Measurements from ENCODE around the gene YAP1. TPM values are rescaled to one million over a fixed set of nuclear protein-coding genes. Genes with fewer than 3 reads are reported as not detected.
A peak's percentile ranks its signal among the peaks of the same experiment; 100 is the strongest.

The YAP1 gene
- total and polyA plus RNA-seq, 2 of the 4 experiments (the other 2 are of a cell fraction) = 121 to 251 TPM

DNA sequence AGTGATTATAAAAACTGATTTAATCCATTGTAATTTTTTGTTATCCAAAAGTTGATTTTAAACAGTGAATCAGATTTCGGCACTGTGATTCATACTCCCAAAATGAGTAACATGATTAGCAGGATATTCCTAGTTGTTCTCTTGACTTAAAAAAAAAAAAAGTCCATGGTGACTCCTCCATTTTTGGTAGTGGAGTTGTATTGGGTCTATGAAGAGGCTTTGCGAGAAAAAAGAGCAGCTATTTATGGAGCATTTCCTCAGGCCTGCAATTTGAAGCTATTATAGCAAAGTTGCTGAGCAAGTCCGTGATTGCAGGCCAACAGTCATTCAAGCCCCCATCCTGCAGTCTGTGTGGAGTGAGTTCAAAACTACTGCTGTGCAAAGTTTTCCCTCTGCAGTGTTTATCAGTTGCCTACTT lies 28.8 kb downstream of the YAP1 start:
- Histone ChIP-seq H3K4me2 (ENCODE audit: low read depth, low read length) (peak overlapping the region; percentile 89), H3K4me1 (ENCODE audit: control insufficient read depth, insufficient read depth, low read length) (peaks cover 19% of the 10 kb centered on the region), H4K8ac (ENCODE audit: low read depth in 2 of 2, low read length in 2 of 2) (peak overlapping the region; percentile 7 to 74; a peak in 3 of 4 replicates), H3K4me3 (ENCODE audit: insufficient read depth, low read depth, low read length) (peak overlapping the region; percentile 15; the same call in 1 of the 2 replicates), H3K9me1 (ENCODE audit: insufficient read depth, low read length) (peaks cover 11% of the 10 kb centered on the region), H3K9me3 (ENCODE audit: control insufficient read depth, insufficient read depth, low read length) (peaks cover 5% of the 10 kb centered on the region; the same call in 1 of the 2 replicates), H2AK9ac (replicated peaks; ENCODE audit: low read depth, low read length, poor library complexity) (no peak overlapping the region), H3K23ac (ENCODE audit: low read depth, low read length) (peak overlapping the region; percentile 61; the same call in 1 of the 2 replicates), H4K91ac (ENCODE audit: insufficient read depth, low read depth, low read length) (peak overlapping the region; percentile 78), H2BK5ac (ENCODE audit: low read depth, low read length, poor library complexity, severe bottlenecking) (peak overlapping the region; percentile 92), H3K27ac (ENCODE audit: insufficient read depth, low read length) (peak overlapping the region; percentile 57), H3K36me3 (ENCODE audit: control insufficient read depth, insufficient read depth, low read length) (peaks cover 3% of the 10 kb centered on the region; the same call in 1 of the 2 replicates), H3K14ac (replicated peaks; ENCODE audit: low read depth, low read length) (peak overlapping the region; percentile 48), H3K9ac (ENCODE audit: low read depth, low read length) (peak overlapping the region; percentile 59; the same call in 1 of the 2 replicates), H3K4ac (ENCODE audit: low read depth, low read length) (peak overlapping the region; percentile 24; the same call in 1 of the 2 replicates), H3K79me1 (ENCODE audit: low read depth in 1 of 2, low read length in 2 of 2) (peaks cover 4 to 45% of the 10 kb centered on the region in 2 experiments; a peak in 2 of 4 replicates), H3K27me3 (ENCODE audit: control insufficient read depth, insufficient read depth, low read length) (no peaks in the 10 kb centered on the region), H2AFZ (replicated peaks; ENCODE audit: low read length, poor library complexity) (no peak overlapping the region), H2AK5ac (ENCODE audit: low read depth, low read length) (no peak overlapping the region), H2BK15ac (ENCODE audit: low read depth, low read length) (no peak overlapping the region), H2BK20ac (ENCODE audit: low read depth, low read length) (0 out of 2 replicates have a peak overlapping the region, but pooled peaks have one; percentile 16), H3K56ac (ENCODE audit: extremely low read depth, insufficient read depth, low read length) (peak overlapping the region; percentile 86), H4K20me1 (ENCODE audit: insufficient read depth, low read length) (peaks cover 26% of the 10 kb centered on the region; the same call in 1 of the 2 replicates), H3K18ac (ENCODE audit: low read depth, low read length) (peak overlapping the region; percentile 67), H4K5ac (ENCODE audit: low read depth, low read length) (peak overlapping the region; percentile 71; the same call in 1 of the 2 replicates), H2BK120ac (ENCODE audit: low read depth, low read length) (peak overlapping the region; percentile 65)
- in situ Hi-C loops (cut with MboI; ENCODE audit: low sequenced_read_pairs) = no loop called here
- 0% methylated on average over 1 of the region's 3 CpGs; no CpG with 5 or more reads in 1 of the 2 experiments for WGBS, 2 experiments (ENCODE audit: extremely low coverage in 2 of 2, insufficient read length in 1 of 2)
- DNase-seq (peak; percentile 93), ATAC-seq (ENCODE audit: low read depth) (peak; percentile 83)
- ChIA-PET CTCF (interaction anchor here (0.6 to 1.0 kb wide), 4 partner anchors 21 to 284 kb away, joined by 3 to 7 read pairs (median 3); no protein-coding TSS in a partner anchor), POLR2A (ENCODE audit: unreplicated experiment) (no interaction called here)
- TF ChIP-seq CTCF (conservative IDR thresholded peaks at IDR 0.05; ENCODE audit: low read depth, low read length) = no peak
- peak; percentile 42 for TF ChIP-seq CEBPB (IDR thresholded peaks at IDR 0.05; ENCODE audit: low read depth, low read length)
- TF ChIP-seq MAZ (IDR thresholded peaks at IDR 0.05; ENCODE audit: borderline replicate concordance, low read depth, low read length) = 0 out of 2 replicates have a peak, but pooled peaks have one; percentile 23
- TF ChIP-seq FOS (IDR thresholded peaks at IDR 0.05; ENCODE audit: low read depth, low read length) = peak; percentile 49; the same call in 1 of the 2 replicates
- TF ChIP-seq, protein P1, sequence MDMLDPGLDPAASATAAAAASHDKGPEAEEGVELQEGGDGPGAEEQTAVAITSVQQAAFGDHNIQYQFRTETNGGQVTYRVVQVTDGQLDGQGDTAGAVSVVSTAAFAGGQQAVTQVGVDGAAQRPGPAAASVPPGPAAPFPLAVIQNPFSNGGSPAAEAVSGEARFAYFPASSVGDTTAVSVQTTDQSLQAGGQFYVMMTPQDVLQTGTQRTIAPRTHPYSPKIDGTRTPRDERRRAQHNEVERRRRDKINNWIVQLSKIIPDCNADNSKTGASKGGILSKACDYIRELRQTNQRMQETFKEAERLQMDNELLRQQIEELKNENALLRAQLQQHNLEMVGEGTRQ (IDR thresholded peaks at IDR 0.05; ENCODE audit: low read depth, low read length) = no peak
- peak; percentile 49; the same call in 1 of the 2 replicates for TF ChIP-seq MAFK (IDR thresholded peaks at IDR 0.05; ENCODE audit: low read depth, low read length)
- TF ChIP-seq SMC3 (IDR thresholded peaks at IDR 0.05; ENCODE audit: low read depth, low read length) = no peak
- TF ChIP-seq CHD1 (IDR thresholded peaks at IDR 0.05; ENCODE audit: low read depth, low read length) = no peak
- TF ChIP-seq RAD21 (IDR thresholded peaks at IDR 0.05; ENCODE audit: low read length) = no peak
- no peak for TF ChIP-seq MXI1 (IDR thresholded peaks at IDR 0.05; ENCODE audit: borderline replicate concordance, low read depth, low read length)
- no peak for TF ChIP-seq BHLHE40 (IDR thresholded peaks at IDR 0.05; ENCODE audit: low read depth, low read length)
- dilution Hi-C loops (cut with HindIII; ENCODE audit: low sequenced_read_pairs, unreplicated experiment) = no loop called here
- intact Hi-C loops (cut with micrococcal nuclease) = loop anchor here (2.0 to 5.0 kb wide), 2 partner anchors 24 to 88 kb away; no protein-coding TSS in a partner anchor
- no TSS peak for BruUV-seq (replicated peaks)
